Activated B cell treated with CpG ODN at 0.5 μM for 24 hours (primary cell): ENCODE measurements around the gene PCDHGC5. TPM values are rescaled to one million over a fixed set of nuclear protein-coding genes. Genes with fewer than 3 reads are reported as not detected.

ENCODE experiments used
- ATAC-seq: fragments of 200-7000 bp; cut with Tn5 transposase; one replicate; pipeline ENCODE4 v1.10.0; 2021; ENCODE audit warnings: low read depth, mild to moderate bottlenecking, moderate library complexity
- CTCF ChIA-PET: fragments of 350-600 bp; sonication (Branson Sonifier 250); formaldehyde crosslinking; loops from one replicate; lab custom pipeline; 2021; ENCODE audit warnings: antibody characterized with exemption; lab: Charles Lee
- POLR2A ChIA-PET: fragments of 350-600 bp; sonication (Branson Sonifier 250); formaldehyde crosslinking; loops from one replicate; lab custom pipeline; 2021; ENCODE audit warnings: antibody characterized with exemption; lab: Charles Lee
- DNase-seq: peaks from one replicate; pipeline ENCODE4 v3.0.0; 2022
- H3K27ac Mint-ChIP-seq: one replicate; pipeline ENCODE4 v1.8.0; 2020; ENCODE audit warnings: mixed read lengths
- H3K27me3 Mint-ChIP-seq: one replicate; pipeline ENCODE4 v1.8.0; 2021; ENCODE audit warnings: mixed read lengths
- H3K36me3 Mint-ChIP-seq: one replicate; pipeline ENCODE4 v1.8.0; 2021; ENCODE audit warnings: low read depth, mixed read lengths
- H3K4me1 Mint-ChIP-seq: one replicate; pipeline ENCODE4 v1.8.0; 2021; ENCODE audit warnings: mixed read lengths
- H3K4me3 Mint-ChIP-seq: one replicate; pipeline ENCODE4 v1.8.0; 2020; ENCODE audit warnings: mild to moderate bottlenecking, mixed read lengths
- H3K9me3 Mint-ChIP-seq: one replicate; pipeline ENCODE4 v1.8.0; 2020; ENCODE audit warnings: mixed read lengths
- intact Hi-C: fragments of 100-400 bp; cut with micrococcal nuclease; formaldehyde crosslinking; loops from one replicate; pipeline ENCODE4 v1.15.1; 2024
- total RNA-seq: library from RNA; stranded (reverse); gene quantifications from 2 replicates; pipeline ENCODE4 v1.2.3, GENCODE V29; 2022
- TF ChIP-seq, protein P1 (sequence below): fragments of 200-600 bp; IDR thresholded peaks from one replicate; pipeline ENCODE4 v1.8.0; 2022; ENCODE audit warnings: antibody characterized with exemption, mild to moderate bottlenecking

PCDHGC5 gene
- total RNA-seq, 1 donor from 2014 or later: 0.38 TPM

DNA sequence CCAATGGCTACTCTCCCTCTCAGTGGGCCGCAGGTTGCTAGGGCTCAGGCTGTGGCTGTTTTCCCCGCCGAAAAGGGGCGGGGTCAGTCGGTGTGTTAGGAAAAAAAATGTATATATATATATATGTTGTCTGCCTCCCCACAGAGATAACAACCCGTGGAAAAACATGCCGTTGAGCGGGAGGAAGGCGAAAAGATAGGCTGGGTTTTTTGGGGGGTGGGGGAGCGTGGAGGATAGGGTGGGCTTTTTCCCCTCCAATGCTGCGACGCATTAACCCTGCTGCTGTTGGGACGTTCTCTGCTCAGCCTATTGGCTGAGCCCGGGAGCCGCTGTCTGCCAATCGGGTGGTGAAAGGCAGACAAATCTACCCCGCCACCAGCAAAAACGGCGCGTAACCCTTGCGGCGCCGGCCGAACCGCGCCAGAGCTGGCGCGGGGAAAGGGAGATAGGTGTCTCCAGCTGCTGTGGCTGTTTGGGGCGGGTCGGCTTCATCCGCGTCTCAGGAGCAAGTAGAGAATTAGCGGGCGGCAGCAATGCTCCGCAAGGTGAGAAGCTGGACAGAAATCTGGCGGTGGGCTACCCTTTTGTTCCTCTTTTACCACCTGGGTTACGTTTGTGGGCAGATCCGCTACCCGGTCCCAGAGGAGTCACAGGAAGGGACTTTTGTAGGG, 4.1 kb upstream of the PCDHGC5 start, which contains the start of gene PCDHGC4:
Gene PCDHGC4, plus strand, starts transcription at position 390 of the 671 bp plus-strand sequence. Its CDS starts 144 bp downstream, at position 534.
- peaks cover 56% of the 10 kb centered on the region for H3K27me3 Mint-ChIP-seq
- no peaks in the 10 kb centered on the region for H3K9me3 Mint-ChIP-seq
- ChIA-PET CTCF (interaction anchor here (1.0 kb wide), 1 partner anchor 39 kb away, joined by 3 read pairs; no protein-coding TSS in a partner anchor), POLR2A (interaction anchor here (0.9 kb wide), 1 partner anchor 10 kb away, joined by 3 read pairs; no protein-coding TSS in a partner anchor)
- H3K4me1 Mint-ChIP-seq: peaks cover 17% of the 10 kb centered on the region
- DNase-seq (no peak), ATAC-seq (peak; percentile 37)
- TF ChIP-seq, protein P1, sequence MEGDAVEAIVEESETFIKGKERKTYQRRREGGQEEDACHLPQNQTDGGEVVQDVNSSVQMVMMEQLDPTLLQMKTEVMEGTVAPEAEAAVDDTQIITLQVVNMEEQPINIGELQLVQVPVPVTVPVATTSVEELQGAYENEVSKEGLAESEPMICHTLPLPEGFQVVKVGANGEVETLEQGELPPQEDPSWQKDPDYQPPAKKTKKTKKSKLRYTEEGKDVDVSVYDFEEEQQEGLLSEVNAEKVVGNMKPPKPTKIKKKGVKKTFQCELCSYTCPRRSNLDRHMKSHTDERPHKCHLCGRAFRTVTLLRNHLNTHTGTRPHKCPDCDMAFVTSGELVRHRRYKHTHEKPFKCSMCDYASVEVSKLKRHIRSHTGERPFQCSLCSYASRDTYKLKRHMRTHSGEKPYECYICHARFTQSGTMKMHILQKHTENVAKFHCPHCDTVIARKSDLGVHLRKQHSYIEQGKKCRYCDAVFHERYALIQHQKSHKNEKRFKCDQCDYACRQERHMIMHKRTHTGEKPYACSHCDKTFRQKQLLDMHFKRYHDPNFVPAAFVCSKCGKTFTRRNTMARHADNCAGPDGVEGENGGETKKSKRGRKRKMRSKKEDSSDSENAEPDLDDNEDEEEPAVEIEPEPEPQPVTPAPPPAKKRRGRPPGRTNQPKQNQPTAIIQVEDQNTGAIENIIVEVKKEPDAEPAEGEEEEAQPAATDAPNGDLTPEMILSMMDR: no peak
- H3K27ac Mint-ChIP-seq: no peak within 1 kb of the TSS
- H3K4me3 Mint-ChIP-seq: peak within 1 kb of the TSS; percentile 61
- H3K36me3 Mint-ChIP-seq: no peaks in the 10 kb centered on the region
- intact Hi-C loops: loop anchor here (1.0 kb wide), 2 partner anchors 8 kb away; no protein-coding TSS in a partner anchor

DNA sequence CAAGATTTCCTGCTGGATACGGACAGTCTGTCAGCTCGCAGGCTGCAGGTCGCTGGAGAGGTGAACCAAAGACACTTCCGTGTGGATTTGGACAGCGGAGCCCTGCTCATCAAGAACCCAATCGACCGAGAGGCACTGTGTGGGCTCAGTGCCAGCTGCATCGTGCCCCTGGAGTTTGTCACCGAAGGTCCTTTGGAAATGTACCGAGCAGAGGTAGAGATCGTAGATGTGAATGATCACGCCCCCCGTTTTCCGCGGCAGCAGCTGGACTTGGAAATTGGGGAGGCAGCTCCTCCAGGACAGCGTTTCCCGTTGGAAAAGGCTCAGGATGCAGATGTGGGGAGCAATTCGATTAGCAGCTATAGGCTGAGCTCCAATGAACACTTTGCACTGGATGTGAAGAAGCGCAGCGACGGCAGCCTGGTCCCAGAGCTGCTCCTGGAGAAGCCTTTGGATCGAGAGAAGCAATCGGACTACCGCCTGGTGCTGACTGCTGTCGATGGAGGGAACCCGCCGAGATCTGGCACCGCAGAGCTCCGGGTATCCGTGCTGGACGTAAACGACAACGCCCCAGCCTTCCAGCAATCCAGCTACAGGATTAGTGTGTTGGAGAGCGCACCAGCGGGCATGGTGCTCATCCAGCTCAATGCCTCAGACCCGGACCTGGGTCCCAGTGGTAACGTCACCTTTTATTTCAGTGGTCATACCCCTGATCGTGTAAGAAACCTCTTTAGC, 3.4 kb upstream of the PCDHGC5 start:
- Mint-ChIP-seq H3K9me3 (no peaks in the 10 kb centered on the region), H3K27ac (no peak overlapping the region), H3K27me3 (peaks cover 63% of the 10 kb centered on the region), H3K36me3 (no peaks in the 10 kb centered on the region), H3K4me1 (peaks cover 17% of the 10 kb centered on the region), H3K4me3 (peak overlapping the region; percentile 61)
- POLR2A ChIA-PET: interaction anchor here (0.9 to 1.2 kb wide), 2 partner anchors 10 to 23 kb away, joined by 3 read pairs; no protein-coding TSS in a partner anchor
- CTCF ChIA-PET: interaction anchor here (0.5 to 1.0 kb wide), 2 partner anchors 38 to 83 kb away, joined by 3 read pairs; no protein-coding TSS in a partner anchor
- ATAC-seq (no peak), DNase-seq (no peak)
- TF ChIP-seq, protein P1: no peak
- intact Hi-C loops: no loop called here

DNA sequence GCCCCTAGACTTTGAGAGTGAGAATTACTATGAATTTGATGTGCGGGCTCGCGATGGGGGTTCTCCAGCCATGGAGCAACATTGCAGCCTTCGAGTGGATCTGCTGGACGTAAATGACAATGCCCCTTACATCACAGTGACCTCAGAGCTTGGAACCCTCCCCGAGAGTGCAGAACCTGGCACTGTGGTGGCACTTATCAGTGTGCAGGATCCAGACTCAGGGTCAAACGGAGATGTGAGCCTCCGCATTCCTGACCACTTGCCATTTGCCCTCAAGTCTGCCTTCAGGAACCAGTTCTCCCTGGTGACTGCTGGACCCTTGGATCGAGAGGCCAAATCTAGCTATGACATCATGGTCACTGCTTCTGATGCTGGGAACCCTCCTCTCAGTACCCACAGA, 2.8 kb upstream of the PCDHGC5 start:
- CTCF ChIA-PET: interaction anchor here (1.0 to 1.3 kb wide), 2 partner anchors 38 to 56 kb away, joined by 3 to 4 read pairs; partner anchors contain the start of gene PCDHGA12

DNA sequence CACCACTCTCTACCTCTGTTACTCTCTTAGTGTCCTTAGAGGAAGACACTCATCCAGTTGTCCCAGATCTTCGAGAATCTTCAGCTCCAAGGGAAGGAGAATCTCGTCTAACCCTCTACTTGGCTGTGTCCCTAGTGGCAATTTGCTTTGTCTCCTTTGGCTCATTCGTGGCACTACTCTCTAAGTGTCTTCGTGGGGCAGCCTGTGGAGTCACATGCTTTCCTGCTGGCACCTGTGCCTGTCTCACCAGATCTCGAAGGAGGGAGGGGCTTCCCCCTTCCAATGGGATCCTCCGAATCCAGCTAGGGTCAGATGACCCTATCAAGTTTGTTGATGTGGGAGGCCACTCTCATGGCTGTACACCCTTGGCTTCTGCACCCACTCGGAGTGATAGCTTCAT, 1.8 kb upstream of the PCDHGC5 start:
- no peaks in the 10 kb centered on the region for H3K36me3 Mint-ChIP-seq
- no peak for DNase-seq
- no peak overlapping the region for H3K27ac Mint-ChIP-seq

More for the DNA sequence above, 2.8 kb upstream of the PCDHGC5 start:
- Mint-ChIP-seq H3K27ac (no peak overlapping the region), H3K4me1 (peaks cover 19% of the 10 kb centered on the region), H3K36me3 (no peaks in the 10 kb centered on the region), H3K27me3 (peaks cover 64% of the 10 kb centered on the region), H3K4me3 (no peak overlapping the region), H3K9me3 (no peaks in the 10 kb centered on the region)
- POLR2A ChIA-PET: interaction anchor here (1.2 kb wide), 1 partner anchor 22 kb away, joined by 3 read pairs; no protein-coding TSS in a partner anchor
- intact Hi-C loops: no loop called here
- TF ChIP-seq, protein P1: no peak
- no peak for DNase-seq
- ATAC-seq: no peak

More for the DNA sequence above, 1.8 kb upstream of the PCDHGC5 start:
- ChIA-PET POLR2A (no interaction called here), CTCF (interaction anchor here (1.0 to 1.3 kb wide), 2 partner anchors 37 to 57 kb away, joined by 3 to 4 read pairs; partner anchors contain the start of gene PCDHGA12)
- Mint-ChIP-seq H3K4me3 (no peak overlapping the region), H3K27me3 (peaks cover 65% of the 10 kb centered on the region), H3K9me3 (no peaks in the 10 kb centered on the region), H3K4me1 (peaks cover 25% of the 10 kb centered on the region)
- TF ChIP-seq, protein P1: no peak
- ATAC-seq: no peak
- intact Hi-C loops: no loop called here
